Breast epithelium (tissue), 4 donors: ENCODE data around the gene RADIL. TPM values are rescaled to one million over a fixed set of nuclear protein-coding genes. Genes with fewer than 3 reads are reported as not detected.

Experiments
- DNase-seq, 2 donors: peaks; one replicate each; pipeline ENCODE4 v3.0.0-alpha.2; 2019; ENCODE audit warnings: low spot score in 2 of 2
- H3K27ac ChIP-seq, 2 donors: fragments of 200-600 bp; sonication (generic) in 1 of 2; one replicate each; pipeline ENCODE4 v1.5.1; 2016 to 2019; ENCODE audit warnings: mild to moderate bottlenecking in 1 of 2
- H3K27me3 ChIP-seq, 2 donors: fragments of 200-600 bp; sonication (generic) in 1 of 2; one replicate each; pipeline versions ENCODE4 v1.5.1 to v1.6.0; 2017 to 2019; ENCODE audit warnings: control low read depth in 1 of 2, mild to moderate bottlenecking in 1 of 2
- H3K36me3 ChIP-seq: fragments of 200-600 bp; one replicate; pipeline ENCODE4 v1.5.1; 2019
- H3K4me1 ChIP-seq, 2 donors: fragments of 200-600 bp; sonication (generic); one replicate each; pipeline ENCODE4 v1.5.1; 2016 to 2019; ENCODE audit warnings: control low read depth in 1 of 2
- H3K4me3 ChIP-seq, 3 donors: fragments of 200-600 bp; sonication (generic); 1 replicate in 2 of 3; 2 replicates in 1 of 3; pipeline ENCODE4 v1.5.1; 2016 to 2019; ENCODE audit warnings: mild to moderate bottlenecking in 3 of 3, moderate library complexity in 2 of 3
- H3K9me3 ChIP-seq, 2 donors: fragments of 200-600 bp; sonication (generic) in 1 of 2; one replicate each; pipeline ENCODE4 v1.5.1; 2016 to 2019; ENCODE audit warnings: control low read depth in 1 of 2
- CTCF ChIP-seq, 3 donors: fragments of 450-650 bp; IDR thresholded peaks; one replicate each; pipeline ENCODE4 v1.5.1; 2016 to 2017; ENCODE audit warnings: antibody characterized with exemption in 3 of 3, mild to moderate bottlenecking in 3 of 3, moderate library complexity in 3 of 3
- POLR2A ChIP-seq: fragments of 450-650 bp; IDR thresholded peaks from one replicate; pipeline ENCODE4 v1.6.1; 2016; ENCODE audit warnings: antibody characterized with exemption, mild to moderate bottlenecking, moderate library complexity
- POLR2AphosphoS5 ChIP-seq, 3 donors: sonication (generic); formaldehyde crosslinking; IDR thresholded peaks; one replicate each; pipeline ENCODE4 v1.6.1; 2017; ENCODE audit warnings: antibody characterized with exemption in 3 of 3
- intact Hi-C: fragments of 100-400 bp; cut with DNase I; formaldehyde crosslinking; loops from one replicate; pipeline ENCODE4 v1.15.1; 2023; ENCODE audit warnings: low total_unique reads
- total RNA-seq, 3 donors: library from RNA; depleted of rRNA; stranded (reverse); fragments of >200 nt; gene quantifications; one replicate each; pipeline ENCODE4 v1.1.0, GENCODE V29; 2016

Gene RADIL
- total RNA-seq, 3 donors from 2014 or later: 4.4 to 8.5 (median 5.9) TPM

GRCh38 chr7:4785371-4785770 is 98.1 kb downstream of the RADIL start:
- H3K4me3 ChIP-seq: no peak overlapping the region

GRCh38 chr7:4784799-4785198 is 98.7 kb downstream of the RADIL start:
- Histone ChIP-seq H3K27me3 (no peaks in the 10 kb centered on the region), H3K27ac (no peak overlapping the region), H3K4me1 (no peaks in the 10 kb centered on the region), H3K9me3 (no peaks in the 10 kb centered on the region), H3K36me3 (peaks cover 10% of the 10 kb centered on the region), H3K4me3 (no peak overlapping the region)
- no peak for TF ChIP-seq POLR2A
- TF ChIP-seq POLR2AphosphoS5 (IDR thresholded peaks at IDR 0.05): no peak
- no peak for TF ChIP-seq CTCF (IDR thresholded peaks at IDR 0.05)
- intact Hi-C loops: no loop called here
- DNase-seq: no peak

More at GRCh38 chr7:4785371-4785770, 98.1 kb downstream of the RADIL start:
- intact Hi-C loops: no loop called here
- Histone ChIP-seq H3K27me3 (no peaks in the 10 kb centered on the region), H3K9me3 (no peaks in the 10 kb centered on the region), H3K27ac (no peak overlapping the region), H3K36me3 (peaks cover 10% of the 10 kb centered on the region), H3K4me1 (no peaks in the 10 kb centered on the region)
- TF ChIP-seq CTCF (IDR thresholded peaks at IDR 0.05): no peak
- TF ChIP-seq POLR2A: no peak
- TF ChIP-seq POLR2AphosphoS5 (IDR thresholded peaks at IDR 0.05): no peak
- DNase-seq: no peak

GRCh38 chr7:4783762-4784351 is 99.7 kb downstream of the RADIL start:
- Histone ChIP-seq H3K36me3 (peaks cover 10% of the 10 kb centered on the region), H3K4me1 (no peaks in the 10 kb centered on the region), H3K27me3 (no peaks in the 10 kb centered on the region), H3K27ac (no peak overlapping the region), H3K9me3 (no peaks in the 10 kb centered on the region), H3K4me3 (no peak overlapping the region)
- intact Hi-C loops: no loop called here
- DNase-seq: no peak
- no peak for TF ChIP-seq POLR2A
- TF ChIP-seq POLR2AphosphoS5 (IDR thresholded peaks at IDR 0.05): no peak
- TF ChIP-seq CTCF (IDR thresholded peaks at IDR 0.05): no peak

GRCh38 chr7:4783292-4783652 is 100.2 kb downstream of the RADIL start:
- Histone ChIP-seq H3K4me1 (no peaks in the 10 kb centered on the region), H3K4me3 (no peak overlapping the region), H3K27me3 (no peaks in the 10 kb centered on the region), H3K27ac (no peak overlapping the region), H3K9me3 (no peaks in the 10 kb centered on the region), H3K36me3 (peaks cover 8% of the 10 kb centered on the region)
- TF ChIP-seq POLR2A: no peak
- no peak for TF ChIP-seq POLR2AphosphoS5 (IDR thresholded peaks at IDR 0.05)
- no peak for TF ChIP-seq CTCF (IDR thresholded peaks at IDR 0.05)
- no peak for DNase-seq
- intact Hi-C loops: no loop called here

GRCh38 chr7:4782333-4783291 is 100.9 kb downstream of the RADIL start:
- TF ChIP-seq POLR2AphosphoS5 (IDR thresholded peaks at IDR 0.05) (no peak), POLR2A (no peak), CTCF (IDR thresholded peaks at IDR 0.05) (no peak)
- no peaks in the 10 kb centered on the region for H3K9me3 ChIP-seq
- peaks cover 2% of the 10 kb centered on the region for H3K36me3 ChIP-seq
- no peak for DNase-seq
- H3K27me3 ChIP-seq: no peaks in the 10 kb centered on the region
- intact Hi-C loops: no loop called here
- H3K4me3 ChIP-seq: no peak overlapping the region
- H3K27ac ChIP-seq: no peak overlapping the region
- no peaks in the 10 kb centered on the region for H3K4me1 ChIP-seq
